ENCODE data around the gene ISLR. TPM values are rescaled to one million over a fixed set of nuclear protein-coding genes. Genes with fewer than 3 reads are reported as not detected.

Gene ISLR
- total and polyA plus RNA-seq, 2 of the 8 experiments (the other 6 are each of a cell fraction or from before 2014, with no cell fraction given) = 0.29 to 0.35 TPM

DNA sequence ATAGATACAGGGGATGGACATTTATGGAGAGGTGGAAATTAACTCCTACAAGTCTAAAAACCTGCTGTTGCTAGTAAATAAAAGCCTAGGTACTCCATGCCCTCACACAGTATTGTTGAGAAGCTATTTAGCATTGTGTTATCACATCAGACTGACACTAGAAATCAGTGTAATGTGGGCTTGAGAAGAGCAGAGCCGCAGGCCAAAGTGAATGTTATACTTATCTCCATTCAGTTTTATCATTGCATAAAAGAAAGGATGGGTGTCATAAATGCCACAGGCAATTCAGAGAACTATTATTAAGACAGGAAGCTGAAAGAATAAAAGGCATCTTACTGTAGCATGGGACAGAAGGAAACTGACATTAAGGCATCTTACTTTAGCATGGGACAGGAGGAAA, 13.7 kb upstream of the ISLR start:
- Histone ChIP-seq H4K8ac (ENCODE audit: extremely low read depth, insufficient read depth, low read length) (no peak overlapping the region), H3K79me2 (ENCODE audit: control insufficient read depth in 1 of 2, insufficient read depth in 2 of 2, low read length in 2 of 2) (no peaks in the 10 kb centered on the region), H2AFZ (ENCODE audit: low read length) (no peak overlapping the region), H2BK5ac (ENCODE audit: low read depth, low read length) (no peak overlapping the region), H3K4me1 (replicated peaks in 1 of 4; ENCODE audit: control insufficient read depth in 3 of 4, insufficient read depth in 4 of 4, low read length in 3 of 4) (peaks cover 0 to 2% (median 0%) of the 10 kb centered on the region in 4 experiments; a peak in 1 of 7 replicates), H4K5ac (ENCODE audit: insufficient read length, low read depth, low read length) (no peak overlapping the region), H3K79me1 (ENCODE audit: low read depth, low read length) (no peaks in the 10 kb centered on the region), H4K91ac (replicated peaks; ENCODE audit: insufficient read length, low read length) (no peak overlapping the region), H2BK120ac (replicated peaks; ENCODE audit: low read depth, low read length) (no peak overlapping the region), H4K20me1 (replicated peaks in 1 of 2; ENCODE audit: control insufficient read depth in 1 of 2, insufficient read depth in 2 of 2, low read length in 2 of 2) (no peaks in the 10 kb centered on the region), H2BK12ac (ENCODE audit: low read depth, low read length) (no peak overlapping the region), H2AK5ac (ENCODE audit: low read depth, low read length) (no peak overlapping the region), H3K56ac (replicated peaks; ENCODE audit: insufficient read length, low read depth, low read length) (no peak overlapping the region), H3K4ac (replicated peaks; ENCODE audit: insufficient read length, low read depth, low read length) (no peak overlapping the region), H3K4me2 (ENCODE audit: insufficient read depth in 1 of 2, low read depth in 2 of 2, low read length in 2 of 2) (no peak overlapping the region), H3K9me3 (ENCODE audit: insufficient read depth in 2 of 2, low read depth in 1 of 2, low read length in 1 of 2) (no peaks in the 10 kb centered on the region), H3K18ac (ENCODE audit: extremely low read depth, low read length) (no peak overlapping the region), H3K4me3 (ENCODE audit: extremely low read depth in 1 of 4, insufficient read depth in 2 of 4, low read depth in 3 of 4, low read length in 4 of 4) (no peak overlapping the region), H2BK15ac (ENCODE audit: low read length) (no peak overlapping the region), H3K23ac (ENCODE audit: insufficient read length) (no peak overlapping the region), H3K9ac (replicated peaks in 1 of 4; ENCODE audit: extremely low read depth in 1 of 4, low read depth in 3 of 4, low read length in 3 of 4) (no peak overlapping the region), H3K27me3 (replicated peaks in 1 of 4; ENCODE audit: control insufficient read depth in 3 of 4, extremely low read depth in 1 of 4, insufficient read depth in 3 of 4, low read length in 3 of 4) (no peaks in the 10 kb centered on the region; a peak in 1 of 7 replicates), H2BK20ac (ENCODE audit: low read length) (no peak overlapping the region), H3K27ac (ENCODE audit: low read depth, low read length) (no peak overlapping the region), H3K14ac (ENCODE audit: insufficient read length) (no peak overlapping the region), H3K23me2 (ENCODE audit: low read depth, low read length) (no peaks in the 10 kb centered on the region), H3K36me3 (ENCODE audit: control insufficient read depth in 2 of 4, insufficient read depth in 4 of 4, low read length in 3 of 4) (no peaks in the 10 kb centered on the region)
- CTCF ChIA-PET (ENCODE audit: partially characterized antibody) = interaction anchor here (0.9 to 1.4 kb wide), 3 partner anchors 10 to 63 kb away, joined by 3 to 4 read pairs (median 3); no protein-coding TSS in a partner anchor
- FAIRE-seq (no peak), DNase-seq (ENCODE audit: low read depth in 1 of 2, low spot score in 2 of 2) (no peak)
- TF ChIP-seq TAF7 (optimal IDR thresholded peaks at IDR 0.05; ENCODE audit: borderline replicate concordance, low read depth, low read length) = no peak
- TF ChIP-seq HDAC6 (IDR thresholded peaks at IDR 0.05; ENCODE audit: low read depth, low read length) = no peak
- no peak for TF ChIP-seq KDM1A (IDR thresholded peaks at IDR 0.05; ENCODE audit: borderline replicate concordance, low read length)
- TF ChIP-seq CBX5 (IDR thresholded peaks at IDR 0.05; ENCODE audit: low read depth, low read length) = no peak
- TF ChIP-seq, protein P1, sequence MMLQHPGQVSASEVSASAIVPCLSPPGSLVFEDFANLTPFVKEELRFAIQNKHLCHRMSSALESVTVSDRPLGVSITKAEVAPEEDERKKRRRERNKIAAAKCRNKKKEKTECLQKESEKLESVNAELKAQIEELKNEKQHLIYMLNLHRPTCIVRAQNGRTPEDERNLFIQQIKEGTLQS (IDR thresholded peaks at IDR 0.05; ENCODE audit: insufficient read depth, low read depth, low read length) = no peak
- no peak for TF ChIP-seq EZH2 (IDR thresholded peaks at IDR 0.05; ENCODE audit: low read depth, low read length, severe bottlenecking)
- no peak for TF ChIP-seq GABPA (IDR thresholded peaks at IDR 0.05; ENCODE audit: borderline replicate concordance, insufficient read depth, low read length)
- TF ChIP-seq KDM4A (IDR thresholded peaks at IDR 0.05; ENCODE audit: low read depth, low read length, severe bottlenecking) = no peak
- TF ChIP-seq RNF2 (IDR thresholded peaks at IDR 0.05; ENCODE audit: borderline replicate concordance, low read depth, low read length, missing control alignments, poor library complexity, severe bottlenecking) = no peak
- no peak for TF ChIP-seq CTBP2 (IDR thresholded peaks at IDR 0.05; ENCODE audit: borderline replicate concordance, insufficient read depth, insufficient read length, low read length)
- TF ChIP-seq FOSL1 (IDR thresholded peaks at IDR 0.05; ENCODE audit: insufficient read depth, low read depth, low read length) = no peak
- no peak for TF ChIP-seq SIX5 (IDR thresholded peaks at IDR 0.05; ENCODE audit: low read depth, low read length)
- 88% methylated on average over 1 of the region's 1 CpG; no CpG with 5 or more reads in 1 of the 2 experiments for WGBS, 2 experiments (ENCODE audit: extremely low coverage in 1 of 2, insufficient coverage in 1 of 2, insufficient read length in 1 of 2, insufficient replicate concordance in 2 of 2, low coverage in 1 of 2, low lambda C conversion rate in 2 of 2, missing lambda C conversion rate in 1 of 2)
- POLR2A ChIA-PET (ENCODE audit: partially characterized antibody) = interaction anchor here (0.5 kb wide), 2 partner anchors 10 to 13 kb away, joined by 3 to 5 read pairs; no protein-coding TSS in a partner anchor

Measured in H1 (cell line).